Astrocyte (in vitro differentiated cells and primary cell): ENCODE results near the gene EGFR. TPM values are rescaled to one million over a fixed set of nuclear protein-coding genes. Genes with fewer than 3 reads are reported as not detected.

ENCODE experiments used
- DNase-seq: peaks from one replicate; pipeline ENCODE4 v3.0.0-alpha.2; 2010; ENCODE audit warnings: low read depth
- FAIRE-seq: peaks from 2 replicates; lab custom pipeline; 2011; peaks lifted over from hg19 to GRCh38; lab: Jason Lieb, UNC
- H2AFZ ChIP-seq: 2 replicates; pipeline ENCODE4 v1.6.0; 2012; ENCODE audit warnings: low read depth, low read length, inconsistent platforms
- H3K27ac ChIP-seq: 2 replicates; pipeline ENCODE4 v1.5.1; 2011; ENCODE audit warnings: low read depth, low read length, inconsistent platforms
- H3K27me3 ChIP-seq: 2 replicates; pipeline ENCODE4 v1.6.0; 2011; ENCODE audit warnings: low read length, inconsistent platforms; ENCODE audit not compliant: insufficient read depth
- H3K36me3 ChIP-seq: 2 replicates; pipeline ENCODE4 v1.5.1; 2011; ENCODE audit warnings: low read length, inconsistent platforms; ENCODE audit not compliant: insufficient read depth
- H3K4me1 ChIP-seq: 2 replicates; pipeline ENCODE4 v1.5.1; 2011; ENCODE audit warnings: low read length, inconsistent platforms; ENCODE audit not compliant: insufficient read depth
- H3K4me2 ChIP-seq: 2 replicates; pipeline ENCODE4 v1.6.0; 2012; ENCODE audit warnings: low read length, inconsistent platforms
- H3K4me3 ChIP-seq: 2 replicates; pipeline ENCODE4 v1.5.1; 2011; ENCODE audit warnings: low read depth, mild to moderate bottlenecking, low read length, inconsistent platforms; ENCODE audit not compliant: insufficient read depth
- H3K79me2 ChIP-seq: 2 replicates; pipeline ENCODE4 v1.6.0; 2012; ENCODE audit warnings: mild to moderate bottlenecking, low read length, inconsistent platforms; ENCODE audit not compliant: insufficient read depth
- H3K9ac ChIP-seq: 2 replicates; pipeline ENCODE4 v1.6.0; 2012; ENCODE audit warnings: mild to moderate bottlenecking, low read length, inconsistent platforms
- H3K9me3 ChIP-seq: 2 replicates; pipeline ENCODE4 v1.5.1; 2012; ENCODE audit warnings: low read depth, mild to moderate bottlenecking, low read length, inconsistent platforms; ENCODE audit not compliant: insufficient read depth
- H4K20me1 ChIP-seq: 2 replicates; pipeline ENCODE4 v1.6.0; 2012; ENCODE audit warnings: low read length, inconsistent platforms; ENCODE audit not compliant: insufficient read depth
- H3K27ac Mint-ChIP-seq: one replicate; pipeline ENCODE4 v1.8.0; 2021; ENCODE audit warnings: mild to moderate bottlenecking, mixed read lengths; ENCODE audit not compliant: unreplicated experiment
- H3K27me3 Mint-ChIP-seq: one replicate; pipeline ENCODE4 v1.8.0; 2021; ENCODE audit warnings: low read depth, mixed read lengths; ENCODE audit not compliant: unreplicated experiment
- H3K36me3 Mint-ChIP-seq: one replicate; pipeline ENCODE4 v1.8.0; 2021; ENCODE audit warnings: low read depth, mixed read lengths; ENCODE audit not compliant: unreplicated experiment
- H3K4me1 Mint-ChIP-seq: one replicate; pipeline ENCODE4 v1.8.0; 2021; ENCODE audit warnings: low read depth, mixed read lengths; ENCODE audit not compliant: unreplicated experiment
- H3K4me3 Mint-ChIP-seq: one replicate; pipeline ENCODE4 v1.8.0; 2021; ENCODE audit warnings: mild to moderate bottlenecking, moderate library complexity, mixed read lengths; ENCODE audit not compliant: unreplicated experiment
- H3K9me3 Mint-ChIP-seq: one replicate; pipeline ENCODE4 v1.8.0; 2021; ENCODE audit warnings: mild to moderate bottlenecking, mixed read lengths; ENCODE audit not compliant: unreplicated experiment
- CTCF ChIP-seq: IDR thresholded peaks from 2 replicates; pipeline ENCODE4 v1.5.1; 2011; ENCODE audit warnings: low read depth, mild to moderate bottlenecking, inconsistent platforms, low read length, moderate library complexity; ENCODE audit not compliant: insufficient read depth
- EZH2 ChIP-seq: IDR thresholded peaks from 2 replicates; pipeline ENCODE4 v1.6.1; 2012; ENCODE audit warnings: mild to moderate bottlenecking, low read length, inconsistent platforms; ENCODE audit not compliant: insufficient read depth
- total RNA-seq: library from RNA; stranded (reverse); gene quantifications from 2 replicates; pipeline ENCODE4 v1.2.1, GENCODE V29; 2021

Gene EGFR
- total RNA-seq, 1 donor from 2014 or later: 27.3 TPM

GRCh38 chr7:55207436-55208125 lies 188.8 kb downstream of the EGFR start:
- FAIRE-seq (no peak), DNase-seq (no peak)
- H3K36me3 Mint-ChIP-seq: peaks cover 5% of the 10 kb centered on the region
- Histone ChIP-seq H3K4me1 (peaks cover 11% of the 10 kb centered on the region), H3K9ac (no peak overlapping the region), H3K4me2 (no peak overlapping the region), H3K27ac (no peak overlapping the region), H2AFZ (no peak overlapping the region), H3K4me3 (no peak overlapping the region), H3K27me3 (no peaks in the 10 kb centered on the region), H3K79me2 (no peaks in the 10 kb centered on the region), H3K36me3 (peaks cover 56% of the 10 kb centered on the region), H4K20me1 (no peaks in the 10 kb centered on the region), H3K9me3 (no peaks in the 10 kb centered on the region)
- H3K4me1 Mint-ChIP-seq: peaks cover 7% of the 10 kb centered on the region
- no peaks in the 10 kb centered on the region for H3K27me3 Mint-ChIP-seq
- no peak overlapping the region for H3K4me3 Mint-ChIP-seq
- no peak overlapping the region for H3K27ac Mint-ChIP-seq
- no peak for TF ChIP-seq CTCF
- no peak for TF ChIP-seq EZH2
- no peaks in the 10 kb centered on the region for H3K9me3 Mint-ChIP-seq

- TF ChIP-seq EZH2 (no peak), CTCF (no peak)
Observed at GRCh38 chr7:55209366-55209765, 190.5 kb downstream of the EGFR start.

GRCh38 chr7:55210176-55210575 lies 191.4 kb downstream of the EGFR start:
- Histone ChIP-seq H3K9me3 (no peaks in the 10 kb centered on the region), H3K9ac (no peak overlapping the region), H3K27me3 (no peaks in the 10 kb centered on the region), H2AFZ (no peak overlapping the region), H3K36me3 (peaks cover 32% of the 10 kb centered on the region), H3K4me1 (peaks cover 18% of the 10 kb centered on the region), H3K27ac (no peak overlapping the region), H3K4me3 (no peak overlapping the region), H3K4me2 (no peak overlapping the region), H4K20me1 (no peaks in the 10 kb centered on the region), H3K79me2 (no peaks in the 10 kb centered on the region)
- Mint-ChIP-seq H3K27ac (no peak overlapping the region), H3K27me3 (no peaks in the 10 kb centered on the region), H3K9me3 (no peaks in the 10 kb centered on the region), H3K4me3 (no peak overlapping the region), H3K36me3 (peaks cover 5% of the 10 kb centered on the region), H3K4me1 (peaks cover 7% of the 10 kb centered on the region)
- DNase-seq: no peak
- TF ChIP-seq EZH2 (no peak), CTCF (no peak)
- FAIRE-seq: no peak

More at GRCh38 chr7:55209366-55209765, 190.5 kb downstream of the EGFR start:
- H3K79me2 ChIP-seq: no peaks in the 10 kb centered on the region
- no peaks in the 10 kb centered on the region for H3K27me3 ChIP-seq
- Mint-ChIP-seq H3K4me3 (no peak overlapping the region), H3K4me1 (peaks cover 7% of the 10 kb centered on the region), H3K27me3 (no peaks in the 10 kb centered on the region), H3K9me3 (no peaks in the 10 kb centered on the region), H3K36me3 (peaks cover 5% of the 10 kb centered on the region), H3K27ac (no peak overlapping the region)
- no peak overlapping the region for H3K27ac ChIP-seq
- H3K36me3 ChIP-seq: peaks cover 40% of the 10 kb centered on the region
- H4K20me1 ChIP-seq: no peaks in the 10 kb centered on the region
- peaks cover 15% of the 10 kb centered on the region for H3K4me1 ChIP-seq
- H2AFZ ChIP-seq: no peak overlapping the region
- no peak overlapping the region for H3K9ac ChIP-seq
- DNase-seq (no peak), FAIRE-seq (no peak)
- no peaks in the 10 kb centered on the region for H3K9me3 ChIP-seq
- H3K4me2 ChIP-seq: no peak overlapping the region
- H3K4me3 ChIP-seq: no peak overlapping the region
